ENCODE data around the gene GRIA3. TPM values are rescaled to one million over a fixed set of nuclear protein-coding genes. Genes with fewer than 3 reads are reported as not detected.

Gene GRIA3
- total RNA-seq, 2 donors from 2014 or later, result 0.17 to 0.85 TPM

- no peaks in the 10 kb centered on the region for H3K4me1 ChIP-seq
- no peaks in the 10 kb centered on the region for H3K36me3 ChIP-seq
- H3K9ac ChIP-seq (ENCODE audit: low read depth in 2 of 2, low read length in 2 of 2), result no peak overlapping the region
- no peak for TF ChIP-seq CTCF (IDR thresholded peaks at IDR 0.05)
- no peak overlapping the region for H3K4me3 ChIP-seq
- intact Hi-C loops (cut with DNase I), result no loop called here
- H3K9me3 ChIP-seq, result no peaks in the 10 kb centered on the region
- no peak overlapping the region for H3K27ac ChIP-seq
- DNase-seq, result no peak
- H3K27me3 ChIP-seq, result no peaks in the 10 kb centered on the region
Measured at GRCh38 chrX:123486297-123486696, 302.2 kb downstream of the GRIA3 start.

GRCh38 chrX:123487236-123487635 lies 303.2 kb downstream of the GRIA3 start:
- TF ChIP-seq CTCF (IDR thresholded peaks at IDR 0.05), result no peak
- no peak for DNase-seq
- intact Hi-C loops (cut with DNase I), result no loop called here

GRCh38 chrX:123487669-123488068 lies 303.6 kb downstream of the GRIA3 start:
- H3K9ac ChIP-seq (ENCODE audit: low read depth in 2 of 2, low read length in 2 of 2), result no peak overlapping the region
- H3K36me3 ChIP-seq, result no peaks in the 10 kb centered on the region
- H3K4me3 ChIP-seq, result no peak overlapping the region
- intact Hi-C loops (cut with DNase I), result no loop called here
- H3K27ac ChIP-seq, result no peak overlapping the region
- no peak for TF ChIP-seq CTCF (IDR thresholded peaks at IDR 0.05)
- no peaks in the 10 kb centered on the region for H3K4me1 ChIP-seq
- H3K27me3 ChIP-seq, result no peaks in the 10 kb centered on the region
- no peak for DNase-seq
- no peaks in the 10 kb centered on the region for H3K9me3 ChIP-seq

More at GRCh38 chrX:123487236-123487635, 303.2 kb downstream of the GRIA3 start:
- Histone ChIP-seq H3K9me3 (no peaks in the 10 kb centered on the region), H3K27me3 (no peaks in the 10 kb centered on the region), H3K9ac (ENCODE audit: low read depth in 2 of 2, low read length in 2 of 2) (no peak overlapping the region), H3K36me3 (no peaks in the 10 kb centered on the region), H3K4me1 (no peaks in the 10 kb centered on the region), H3K4me3 (no peak overlapping the region), H3K27ac (no peak overlapping the region)

- Histone ChIP-seq H3K27me3 (no peaks in the 10 kb centered on the region), H3K9me3 (no peaks in the 10 kb centered on the region), H3K27ac (no peak overlapping the region), H3K9ac (ENCODE audit: low read depth in 2 of 2, low read length in 2 of 2) (no peak overlapping the region), H3K36me3 (no peaks in the 10 kb centered on the region), H3K4me3 (no peak overlapping the region), H3K4me1 (no peaks in the 10 kb centered on the region)
- intact Hi-C loops (cut with DNase I), result no loop called here
- DNase-seq, result no peak
- no peak for TF ChIP-seq CTCF (IDR thresholded peaks at IDR 0.05)
Measured at GRCh38 chrX:123489011-123489410, 304.9 kb downstream of the GRIA3 start.

GRCh38 chrX:123493857-123494256 lies 309.8 kb downstream of the GRIA3 start:
- intact Hi-C loops (cut with DNase I), result no loop called here
- H3K27me3 ChIP-seq, result no peaks in the 10 kb centered on the region
- H3K4me3 ChIP-seq, result no peak overlapping the region
- DNase-seq, result no peak
- no peaks in the 10 kb centered on the region for H3K36me3 ChIP-seq
- H3K9me3 ChIP-seq, result no peaks in the 10 kb centered on the region
- no peaks in the 10 kb centered on the region for H3K4me1 ChIP-seq
- no peak overlapping the region for H3K27ac ChIP-seq
- TF ChIP-seq CTCF (IDR thresholded peaks at IDR 0.05), result no peak
- H3K9ac ChIP-seq (ENCODE audit: low read depth in 2 of 2, low read length in 2 of 2), result no peak overlapping the region

- H3K9ac ChIP-seq (ENCODE audit: low read depth in 2 of 2, low read length in 2 of 2), result no peak overlapping the region
- H3K9me3 ChIP-seq, result no peaks in the 10 kb centered on the region
- no peaks in the 10 kb centered on the region for H3K36me3 ChIP-seq
- TF ChIP-seq CTCF (IDR thresholded peaks at IDR 0.05), result no peak
- DNase-seq, result no peak
- no peaks in the 10 kb centered on the region for H3K27me3 ChIP-seq
- H3K4me1 ChIP-seq, result no peaks in the 10 kb centered on the region
- intact Hi-C loops (cut with DNase I), result no loop called here
- no peak overlapping the region for H3K4me3 ChIP-seq
- H3K27ac ChIP-seq, result no peak overlapping the region
Measured at GRCh38 chrX:123499787-123500186, 315.7 kb downstream of the GRIA3 start.
